Non-pigmented ciliary epithelial cell (primary cell): Measurements from ENCODE around the gene EVI5L.

ENCODE experiments used
- DNase-seq: peaks from one replicate; pipeline ENCODE4 v3.0.0-alpha.2; 2010; ENCODE audit warnings: low read depth

EVI5L gene

DNA sequence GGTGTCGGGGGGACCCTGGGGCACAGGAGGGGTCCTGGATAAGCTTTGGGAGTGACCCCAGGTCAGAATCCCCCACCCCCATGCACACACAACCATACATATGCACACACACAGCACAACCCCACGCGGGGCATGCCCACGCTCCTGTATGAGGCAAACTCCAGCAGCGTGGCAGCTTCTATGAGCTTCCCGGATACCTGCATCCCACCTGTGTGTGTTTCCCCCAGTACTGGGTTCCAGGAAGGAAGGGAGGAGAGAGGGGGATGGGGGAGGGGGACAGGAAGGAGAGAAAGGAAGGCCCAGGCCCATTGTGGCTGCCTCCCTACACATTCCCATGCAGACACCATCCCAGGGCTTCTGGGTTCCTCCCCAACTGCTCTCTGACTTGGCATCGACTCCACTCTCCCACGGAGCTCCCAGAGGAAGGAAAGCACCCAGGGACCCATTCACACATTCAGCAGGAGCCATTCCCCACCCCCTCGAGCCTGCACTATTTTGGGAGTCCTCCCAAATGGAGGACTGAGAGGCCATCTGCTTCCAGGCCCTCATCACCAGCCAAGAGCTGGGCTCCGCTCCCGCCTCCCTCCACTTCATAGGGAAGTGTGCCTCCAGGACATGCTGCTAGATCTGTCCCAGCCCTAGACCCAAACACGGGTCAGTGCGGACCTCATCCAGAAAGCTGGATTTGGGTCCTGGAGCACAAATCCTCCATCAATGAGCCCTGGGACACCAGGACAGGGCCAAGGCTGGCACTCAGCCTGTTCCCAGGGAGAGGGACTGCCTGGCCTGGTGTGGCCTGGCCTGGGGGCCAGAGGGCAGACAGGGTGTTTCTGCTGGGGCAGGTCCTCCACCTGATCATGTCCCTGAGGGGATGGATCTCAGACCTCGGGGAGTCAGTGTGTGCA lies 30.9 kb downstream of the EVI5L start:
- no peak for DNase-seq

DNA sequence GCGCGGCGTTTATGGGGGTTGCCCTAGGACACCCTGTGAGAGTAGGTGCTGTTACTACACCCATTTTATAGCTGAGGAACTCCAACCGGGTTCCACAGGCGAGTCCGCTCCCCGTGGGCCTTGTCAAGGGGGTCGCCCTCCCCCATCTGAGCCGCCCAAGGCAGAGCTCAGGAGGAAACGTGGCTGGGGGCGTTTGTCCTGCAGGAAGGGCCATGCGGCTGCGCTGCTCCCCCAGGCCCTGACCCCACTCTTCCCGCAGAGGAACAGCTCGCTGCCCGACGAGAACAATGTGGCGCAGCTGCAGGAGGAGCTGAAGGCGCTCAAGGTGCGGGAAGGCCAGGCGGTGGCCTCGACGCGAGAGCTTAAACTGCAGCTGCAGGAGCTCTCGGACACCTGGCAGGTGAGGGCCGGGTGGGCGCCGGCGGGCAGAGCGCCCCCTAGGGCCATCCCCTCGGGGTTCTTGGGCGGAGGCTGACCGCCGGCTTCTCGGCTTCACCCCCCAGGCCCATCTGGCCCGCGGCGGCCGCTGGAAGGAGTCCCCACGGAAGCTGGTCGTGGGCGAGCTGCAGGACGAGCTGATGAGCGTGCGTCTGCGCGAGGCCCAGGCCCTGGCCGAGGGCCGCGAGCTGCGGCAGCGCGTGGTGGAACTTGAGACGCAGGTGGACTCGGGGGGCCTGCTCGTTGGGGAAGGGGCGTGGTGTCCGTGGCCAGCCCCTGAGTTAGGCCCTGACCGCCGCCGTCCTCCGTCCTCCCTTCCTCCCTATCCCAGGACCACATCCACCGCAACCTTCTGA lies 31.8 kb downstream of the EVI5L start:
- DNase-seq, result no peak

DNA sequence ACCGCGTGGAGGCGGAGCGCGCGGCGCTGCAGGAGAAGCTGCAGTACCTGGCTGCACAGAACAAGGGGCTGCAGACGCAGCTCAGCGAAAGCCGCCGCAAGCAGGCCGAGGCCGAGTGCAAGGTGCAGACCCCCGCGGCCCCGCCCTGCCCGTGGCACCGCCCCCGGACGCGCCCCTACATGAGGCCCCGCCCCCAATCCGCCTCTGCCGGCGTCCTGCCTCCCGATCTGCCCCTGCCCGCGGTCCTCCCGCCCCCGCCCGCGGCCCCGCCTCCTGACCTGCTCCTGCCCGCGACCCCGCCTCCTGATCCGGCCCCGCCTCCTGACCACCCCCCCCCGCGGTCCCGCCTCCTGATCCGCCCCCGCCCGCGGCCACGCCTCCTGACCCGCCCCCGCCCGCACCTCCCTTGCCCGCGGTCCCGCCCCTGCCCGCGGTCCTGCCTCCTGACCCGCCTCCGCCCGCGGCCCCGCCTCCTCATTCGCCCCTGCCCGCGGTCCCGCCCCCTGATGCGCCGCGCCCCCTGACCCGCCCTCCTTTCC lies 32.5 kb downstream of the EVI5L start:
- DNase-seq, result no peak

DNA sequence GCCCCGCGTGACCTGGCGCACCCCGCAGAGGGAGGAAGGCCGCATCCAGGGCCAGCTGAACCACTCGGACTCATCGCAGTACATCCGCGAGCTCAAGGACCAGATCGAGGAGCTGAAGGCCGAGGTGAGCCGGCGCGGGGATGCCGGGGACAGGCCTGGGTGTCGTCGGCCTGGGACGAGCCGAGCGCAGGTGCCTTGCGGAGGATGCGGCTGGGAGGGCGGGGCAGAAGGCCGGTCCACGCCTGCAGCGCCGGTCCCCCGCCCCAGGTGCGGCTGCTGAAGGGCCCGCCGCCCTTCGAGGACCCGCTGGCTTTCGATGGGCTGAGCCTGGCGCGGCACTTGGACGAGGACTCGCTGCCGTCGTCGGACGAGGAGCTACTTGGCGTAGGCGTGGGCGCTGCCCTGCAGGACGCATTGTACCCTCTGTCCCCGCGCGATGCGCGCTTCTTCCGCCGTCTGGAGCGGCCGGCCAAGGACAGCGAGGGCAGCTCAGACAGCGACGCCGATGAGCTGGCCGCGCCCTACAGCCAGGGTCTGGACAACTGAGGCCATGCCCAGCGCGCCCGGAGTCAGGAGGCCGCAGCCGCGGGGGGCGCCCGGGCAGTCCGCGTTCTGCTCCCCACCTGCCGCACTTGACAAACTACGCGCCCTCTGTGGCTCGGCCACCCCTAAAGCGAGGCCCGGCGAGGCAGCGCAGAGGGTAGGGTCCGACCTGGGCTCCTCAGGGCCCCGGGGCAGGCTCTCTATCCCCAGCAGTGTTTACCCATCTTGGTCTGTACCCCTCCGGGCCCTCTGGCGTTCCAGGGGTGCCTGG lies 33.3 kb downstream of the EVI5L start:
- DNase-seq, result no peak

DNA sequence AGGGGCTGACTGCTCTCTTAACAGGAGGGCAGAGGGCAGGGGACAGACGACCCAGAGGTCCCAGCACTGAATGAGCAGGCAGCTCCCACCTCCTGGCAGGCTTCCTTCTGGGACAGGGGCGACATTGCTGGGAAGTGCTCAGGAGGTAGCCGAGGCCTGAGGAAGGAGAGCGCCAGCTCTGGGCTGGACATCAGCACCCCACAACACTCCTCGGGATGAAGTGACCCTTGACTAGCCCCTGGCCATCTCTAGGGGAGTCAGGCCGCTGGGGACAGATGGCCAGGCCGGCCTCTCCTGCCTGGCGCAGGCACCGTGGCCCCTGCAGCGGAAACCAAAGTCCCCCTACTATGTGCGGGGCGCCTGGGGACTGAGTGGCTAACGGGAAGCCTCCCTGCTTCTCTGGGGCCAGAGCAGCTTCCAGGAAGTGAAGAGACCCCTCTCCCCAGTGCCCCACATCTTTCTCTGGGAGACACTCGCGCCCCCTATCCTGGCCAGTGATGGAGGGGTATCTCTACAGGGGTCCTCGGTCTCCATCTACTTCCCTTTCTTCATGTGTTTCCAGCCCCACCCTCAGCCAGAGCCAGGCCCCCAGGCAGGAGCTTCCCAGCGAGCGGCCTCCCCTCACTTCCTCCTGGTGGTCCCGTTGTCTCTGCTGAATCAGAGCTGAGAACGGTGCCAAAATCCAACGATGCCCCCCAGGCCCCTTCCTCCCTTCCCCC lies 34.1 kb downstream of the EVI5L start:
- no peak for DNase-seq

DNA sequence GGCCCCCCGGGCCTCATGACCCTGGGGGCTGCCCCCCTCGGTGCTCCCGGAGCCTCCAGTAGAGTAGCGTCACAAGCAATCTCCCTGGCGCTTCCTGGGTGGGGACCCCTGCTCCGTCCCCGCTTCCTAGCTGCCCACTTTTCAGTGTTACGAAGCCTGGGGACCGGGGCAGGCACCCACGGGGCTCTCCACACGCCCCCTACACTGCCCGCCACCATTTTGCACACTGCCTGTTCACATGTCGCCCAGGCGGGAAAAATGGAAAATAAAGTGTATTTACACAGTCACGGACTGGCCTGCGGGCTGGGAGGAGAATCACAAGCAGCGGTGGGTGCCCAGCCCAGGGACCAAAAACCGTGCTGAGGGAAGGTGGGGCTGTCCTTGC lies 34.7 kb downstream of the EVI5L start:
- DNase-seq, result no peak

DNA sequence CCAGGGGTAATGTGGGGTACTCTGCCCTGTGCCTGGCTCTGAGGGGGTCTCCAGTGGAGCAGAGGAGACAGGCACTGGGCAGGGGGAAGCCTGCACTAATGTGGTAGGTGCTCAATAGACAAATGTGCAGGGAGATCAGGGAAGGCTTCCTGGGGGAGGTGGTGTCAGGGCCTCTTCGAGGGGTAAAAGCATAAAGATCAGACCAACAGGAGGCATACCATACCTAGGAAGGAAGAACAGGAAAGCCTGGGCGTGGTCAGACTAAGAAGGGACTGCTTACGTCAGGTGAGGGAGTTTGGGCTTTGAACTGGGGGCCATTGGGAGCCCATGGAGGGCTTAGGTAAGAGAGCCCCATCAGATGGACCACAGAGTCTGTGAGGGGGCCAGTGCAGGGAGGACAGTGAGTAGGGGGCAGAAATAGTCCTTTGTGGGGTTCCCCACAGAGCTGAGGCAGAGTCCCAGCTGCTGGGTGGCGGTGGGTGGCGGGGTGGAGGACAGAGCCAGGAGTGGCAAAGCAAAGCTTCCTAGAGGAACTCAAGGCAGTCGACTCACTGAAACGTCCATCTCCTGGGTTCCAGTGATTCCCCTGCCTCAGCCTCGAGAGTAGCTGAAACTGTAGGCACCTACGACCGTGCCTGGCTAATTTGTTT lies 35.4 kb downstream of the EVI5L start:
- no peak for DNase-seq

DNA sequence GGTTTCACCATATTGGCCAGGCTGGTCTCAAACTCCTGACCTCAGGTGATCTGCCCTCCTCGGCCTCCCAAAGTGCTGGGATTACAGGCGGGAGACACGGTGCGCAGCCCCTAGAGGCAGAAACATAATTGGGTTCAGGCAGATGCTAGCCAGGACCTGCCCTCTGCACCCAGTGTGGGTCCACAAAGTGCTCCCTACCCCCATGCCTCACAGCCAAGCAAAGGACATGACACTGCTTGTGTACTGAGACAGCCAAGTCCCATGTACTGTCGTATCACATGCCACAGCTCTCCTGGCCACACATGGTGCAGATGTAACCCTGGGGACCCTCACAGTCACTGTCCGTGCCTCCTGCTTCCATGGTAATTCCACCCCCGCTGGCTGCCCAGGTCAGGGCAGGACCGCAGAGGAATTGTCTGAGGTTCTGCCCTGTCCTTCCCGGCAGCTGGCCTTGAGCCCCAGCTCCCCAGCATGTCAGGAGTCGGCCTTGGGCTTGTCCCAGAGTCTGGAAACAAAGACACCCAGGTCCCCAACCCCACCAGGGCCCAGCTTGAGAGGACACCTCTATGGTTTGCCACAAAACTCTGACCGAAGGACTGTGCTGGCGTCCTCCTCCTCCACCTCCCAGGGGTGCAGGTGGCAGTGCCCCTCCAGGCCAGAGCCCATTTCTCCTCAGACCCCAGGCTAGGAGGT lies 36.5 kb downstream of the EVI5L start:
- no peak for DNase-seq

DNA sequence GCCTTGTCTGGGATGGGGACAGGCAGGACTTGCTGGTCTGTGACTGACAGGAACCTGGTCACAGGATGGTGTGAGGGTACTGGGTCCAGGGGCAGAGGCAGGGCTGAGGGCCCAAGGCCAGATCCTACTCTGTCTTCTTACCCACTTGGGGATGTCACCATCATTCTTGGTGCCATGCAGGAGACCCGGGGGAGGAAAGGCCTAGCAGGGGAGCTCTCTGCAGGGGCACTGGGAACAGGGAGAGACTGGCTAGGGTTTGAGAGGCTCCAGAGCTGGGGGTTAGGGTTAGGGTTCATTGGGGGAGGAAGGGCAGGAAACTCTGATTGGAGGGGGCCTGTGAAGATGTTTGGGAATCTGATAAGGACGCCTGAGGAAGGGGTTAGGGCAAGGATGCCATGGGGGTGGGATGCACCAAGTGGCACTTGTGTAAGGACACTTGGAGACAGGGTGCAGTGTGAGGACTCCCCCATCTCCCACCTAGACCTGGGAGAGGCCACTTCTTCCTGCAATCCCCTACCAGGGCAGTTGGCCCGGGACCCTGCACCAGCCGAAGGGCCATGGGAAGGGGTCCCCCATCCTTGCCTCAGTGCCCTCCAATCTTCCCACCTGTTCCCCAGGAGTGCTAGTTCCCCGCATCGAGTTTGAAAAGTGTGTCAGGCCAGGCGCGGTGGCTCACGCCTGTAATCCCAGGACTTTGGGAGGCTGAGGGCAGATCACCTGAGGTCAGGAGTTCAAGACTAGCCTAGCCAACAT lies 37.2 kb downstream of the EVI5L start:
- no peak for DNase-seq

DNA sequence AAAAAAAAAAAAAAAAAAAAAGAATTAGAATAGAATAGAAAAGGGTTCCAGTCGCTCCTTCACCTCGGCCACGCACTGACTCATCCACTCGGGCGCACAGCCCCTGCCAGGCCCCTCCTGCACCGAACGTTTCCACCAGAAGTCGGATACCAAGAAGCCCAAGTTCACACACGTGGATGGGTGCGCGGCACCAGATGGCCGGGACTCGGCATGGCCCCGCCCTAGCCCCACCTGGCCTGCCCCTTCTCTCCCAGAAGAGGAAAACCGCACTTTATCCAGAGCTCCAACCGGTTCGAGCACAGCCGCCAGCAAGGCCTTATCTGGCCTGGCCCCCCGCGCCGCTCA lies 38.3 kb downstream of the EVI5L start:
- no peak for DNase-seq

DNA sequence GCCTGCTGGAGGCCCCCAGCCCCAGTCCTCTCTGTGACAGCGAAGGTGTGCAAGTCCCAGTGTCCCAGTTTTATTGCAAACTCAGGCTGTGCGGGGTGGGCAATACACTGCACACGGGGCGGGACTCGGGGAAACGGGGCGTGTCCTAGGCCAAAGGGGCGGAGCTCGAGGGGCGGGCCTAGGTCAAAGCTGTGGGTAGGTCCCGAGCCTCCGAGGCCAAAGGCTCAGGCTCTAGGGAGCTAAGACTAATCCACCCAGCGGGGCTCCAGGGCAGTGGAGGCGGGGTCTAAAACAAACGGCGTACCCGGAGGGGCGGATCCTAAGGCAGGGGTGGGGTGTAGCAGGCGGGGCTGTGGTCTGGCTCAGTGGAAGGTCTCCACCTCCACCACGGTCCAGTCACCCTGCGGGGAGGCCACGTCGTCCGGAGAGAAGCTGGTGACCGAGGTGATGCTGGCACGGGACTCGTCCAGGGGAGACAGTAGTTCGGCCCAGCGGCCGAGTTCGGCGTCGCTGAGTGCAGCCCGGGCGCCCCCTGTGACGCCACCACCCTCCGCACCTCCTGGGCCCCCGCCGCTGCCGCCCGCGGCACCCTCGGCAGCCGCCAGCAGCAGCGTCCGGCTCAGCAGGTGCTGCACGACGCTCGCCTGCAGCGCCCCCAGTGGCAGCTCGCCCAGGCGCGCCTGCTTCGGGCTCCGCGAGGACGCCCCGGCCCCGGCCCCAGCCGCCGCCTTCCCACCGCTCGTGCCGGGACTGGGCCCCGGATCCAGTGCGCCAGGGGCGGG lies 38.8 kb downstream of the EVI5L start:
- no peak for DNase-seq

DNA sequence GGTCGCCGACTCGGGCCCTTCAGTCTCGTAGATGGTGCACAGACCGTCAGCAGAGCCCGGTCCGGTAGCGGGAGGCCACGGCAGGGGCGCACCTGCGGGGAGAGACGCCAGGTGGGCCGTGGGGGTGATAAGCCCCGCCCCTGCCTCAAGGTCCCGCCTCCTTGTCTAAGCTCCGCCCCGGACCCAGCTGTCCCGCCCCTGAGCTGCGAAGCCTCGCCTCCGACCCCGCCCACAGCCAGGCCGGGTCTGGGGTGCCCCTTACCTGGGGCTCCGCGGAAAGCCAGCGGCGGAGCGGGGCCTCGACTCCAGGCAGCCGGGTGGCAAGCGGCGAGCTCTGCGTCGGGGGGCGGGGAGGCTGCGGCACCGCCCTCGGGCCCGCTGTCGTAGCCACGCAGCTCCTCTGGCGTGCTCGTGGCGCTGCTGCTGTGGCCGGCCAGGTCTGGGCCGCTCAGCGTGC lies 39.5 kb downstream of the EVI5L start:
- no peak for DNase-seq

DNA sequence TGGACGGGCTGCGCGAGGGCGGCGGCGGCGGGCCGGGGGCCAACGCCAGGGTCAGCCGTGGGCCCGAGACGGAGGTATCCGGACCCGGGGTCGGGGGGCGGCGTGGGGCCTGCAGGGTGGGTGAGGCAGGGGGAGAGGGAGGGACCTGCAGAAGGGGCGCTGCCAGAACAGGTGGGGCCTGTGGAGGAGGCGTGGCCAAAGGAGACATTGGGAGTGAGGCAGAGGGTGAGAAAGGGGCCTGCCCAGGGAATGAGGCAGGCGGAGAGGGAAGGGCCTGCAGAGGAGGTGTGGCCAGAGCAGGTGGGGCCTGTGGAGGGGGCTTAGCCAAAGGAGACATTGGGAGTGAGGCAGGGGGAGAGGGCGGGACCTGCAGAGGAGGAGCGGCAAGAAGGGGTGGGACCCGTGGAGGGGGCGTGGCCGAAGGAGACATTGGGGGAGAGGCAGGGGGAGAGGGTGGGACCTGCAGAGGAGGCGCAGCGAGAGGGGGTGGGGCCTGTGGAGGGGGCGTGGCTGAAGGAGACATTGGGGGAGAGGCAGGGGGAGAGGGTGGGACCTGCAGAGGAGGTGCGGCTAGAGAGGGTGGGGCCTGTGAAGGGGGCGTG lies 40.0 kb downstream of the EVI5L start:
- no peak for DNase-seq

DNA sequence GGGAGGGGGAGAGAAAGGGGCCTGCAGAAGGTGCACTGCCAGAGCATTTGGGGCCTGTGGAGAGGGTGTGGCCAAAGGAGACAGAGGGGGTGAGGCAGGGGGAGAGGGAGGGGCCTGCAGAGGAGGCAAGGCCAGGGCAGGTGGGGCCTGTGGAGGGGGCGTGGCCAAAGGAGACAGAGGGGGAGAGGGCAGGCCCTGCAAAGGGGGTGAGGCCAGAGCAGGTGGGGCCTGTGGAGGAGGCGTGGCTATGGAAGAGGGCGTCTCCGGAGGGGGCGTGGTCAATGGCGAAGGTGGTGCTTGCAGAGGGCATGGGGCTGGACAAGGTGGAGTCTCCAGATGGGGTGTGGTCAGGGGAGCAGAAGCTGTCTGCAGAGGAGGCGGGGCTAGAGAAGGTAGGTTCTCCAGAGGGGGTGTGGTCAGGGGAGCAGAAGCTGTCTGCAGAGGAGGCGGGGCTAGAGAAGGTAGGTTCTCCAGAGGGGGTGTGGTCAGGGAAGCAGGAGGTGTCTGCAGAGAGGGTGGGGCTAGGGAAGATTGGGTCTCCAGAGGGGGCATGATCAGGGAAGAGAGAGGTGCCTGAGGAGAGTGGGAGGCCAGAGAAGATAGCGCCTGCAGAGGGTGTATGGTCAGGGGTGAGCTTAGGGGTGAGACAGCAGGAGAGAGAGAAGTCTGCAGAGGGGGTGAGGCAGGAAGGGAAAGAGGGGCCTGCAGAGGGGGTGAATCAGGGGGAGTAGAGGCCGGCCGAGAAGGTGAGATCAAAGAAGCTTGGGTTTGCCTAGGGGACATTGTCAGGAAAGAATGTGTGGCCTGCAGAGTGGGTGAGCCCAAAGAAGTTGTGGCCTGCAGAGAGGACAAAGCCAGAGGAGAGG lies 40.8 kb downstream of the EVI5L start:
- no peak for DNase-seq

DNA sequence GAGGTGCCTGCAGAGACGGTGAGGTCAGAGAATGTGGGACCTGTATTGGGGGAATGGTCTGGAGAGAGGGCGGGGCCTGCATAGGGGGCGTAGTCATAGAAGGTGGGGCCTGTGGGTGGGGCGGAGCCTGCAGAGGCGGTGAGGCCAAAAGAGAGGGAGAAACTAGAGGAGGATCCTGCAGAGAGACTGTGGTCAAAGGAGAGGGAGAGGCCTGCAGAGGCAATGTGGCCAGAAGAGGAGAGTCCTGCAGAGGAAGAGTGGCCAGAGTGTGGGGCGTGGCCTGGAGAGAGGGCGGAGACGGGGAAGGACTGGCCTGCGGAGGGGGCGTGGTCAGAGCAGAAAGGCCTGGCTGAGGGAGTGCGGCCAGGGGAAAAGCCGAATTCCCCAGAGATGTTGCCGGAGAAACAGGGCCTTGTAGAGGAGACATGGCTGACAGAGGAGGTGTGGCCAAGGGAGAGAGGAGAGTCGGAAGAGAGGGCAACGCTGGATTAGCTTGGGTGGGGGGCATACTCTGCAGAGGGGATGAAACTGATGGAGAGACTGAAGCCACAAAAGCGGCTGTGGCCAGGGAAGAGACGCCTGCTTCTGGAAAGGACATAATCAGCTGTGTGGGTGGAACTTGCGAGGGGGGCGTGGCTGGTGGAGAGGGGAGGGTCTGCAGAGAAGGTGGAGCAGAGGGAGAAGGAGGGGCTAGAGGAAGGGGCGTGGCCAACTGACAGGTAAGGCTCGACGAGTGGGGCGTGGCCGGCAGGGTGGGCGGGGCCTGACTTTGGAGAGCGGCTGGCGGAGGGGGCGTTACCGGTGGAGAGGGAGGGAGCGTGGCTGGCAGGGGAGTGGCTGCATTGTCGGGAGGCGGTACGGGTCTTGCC lies 41.7 kb downstream of the EVI5L start:
- DNase-seq, result peak; percentile 62
